GM19351 (cell line): ENCODE results near the gene GNB4.
A peak's percentile ranks its signal among the peaks of the same experiment; 100 is the strongest.

ENCODE experiments used
- ATAC-seq: cut with Tn5 transposase; IDR thresholded peaks from one replicate; pipeline ENCODE4 v1.9.1; 2021; ENCODE audit warnings: mild to moderate bottlenecking, moderate library complexity; ENCODE audit not compliant: unreplicated experiment

Gene GNB4

DNA sequence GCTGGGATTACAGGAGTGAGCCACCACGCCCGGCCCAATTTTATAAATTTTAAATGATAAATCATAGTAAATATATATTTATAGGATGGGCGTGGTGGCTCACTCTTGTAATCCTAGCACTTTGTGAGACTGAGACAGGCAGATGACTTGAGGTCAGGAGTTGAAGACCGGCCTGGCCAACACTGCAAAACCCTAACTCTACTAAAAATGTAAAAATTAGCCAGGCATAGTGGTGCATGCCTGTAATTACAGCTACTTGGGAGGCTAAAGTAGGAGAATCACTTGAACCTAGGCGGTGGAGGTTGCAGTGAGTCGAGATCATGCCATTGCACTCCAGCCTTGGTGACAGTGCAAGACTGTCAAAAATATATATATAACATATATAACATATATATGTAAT, 77.3 kb downstream of the GNB4 start:
- no peak for ATAC-seq

DNA sequence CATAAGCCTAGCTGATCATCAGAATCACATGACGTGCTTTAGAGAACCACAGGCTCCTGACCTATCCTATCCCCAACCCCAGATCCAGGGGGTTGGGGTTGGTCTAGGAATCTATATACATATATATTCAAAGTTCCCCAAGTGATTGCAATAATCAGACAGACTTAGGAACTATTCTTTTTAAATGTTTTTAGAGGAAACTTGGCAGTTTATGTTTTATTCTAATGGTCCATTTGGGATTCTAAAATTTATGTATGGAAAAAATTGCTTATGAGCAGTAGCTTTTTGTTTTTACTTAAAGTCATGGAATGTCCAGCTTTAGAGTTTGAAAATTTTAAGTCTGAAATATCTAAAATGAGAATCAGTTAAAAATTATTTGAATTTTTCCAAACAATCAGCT, 81.6 kb downstream of the GNB4 start:
- no peak for ATAC-seq

DNA sequence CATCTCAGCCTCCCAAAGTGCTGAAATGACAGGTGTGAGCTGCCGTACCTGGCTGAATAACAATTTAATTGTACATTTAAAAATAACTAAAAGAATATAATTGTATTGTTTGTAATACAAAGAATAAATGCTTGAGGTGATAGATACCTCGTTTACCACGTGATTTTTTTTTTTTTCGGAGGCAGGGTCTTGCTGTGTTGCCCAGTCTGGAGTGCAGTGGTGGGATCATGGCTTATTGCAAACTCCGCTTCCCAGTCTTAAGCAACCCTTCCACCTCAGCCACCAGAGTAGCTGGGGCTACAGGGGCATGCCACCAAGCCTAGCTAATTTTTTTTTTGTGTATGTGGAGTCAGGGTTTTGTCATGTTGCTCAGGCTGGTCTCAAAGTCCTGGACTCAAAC, 87.9 kb downstream of the GNB4 start:
- ATAC-seq, result no peak

GRCh38 chr3:179355996-179356395, 95.3 kb downstream of the GNB4 start:
- no peak for ATAC-seq

- peak; percentile 57 for ATAC-seq
These were observed 102.8 kb downstream of the GNB4 start for GRCh38 chr3:179348325-179349013.

GRCh38 chr3:179347345-179348194, 103.7 kb downstream of the GNB4 start, which contains the start of gene MFN1:
Gene MFN1, plus strand, starts transcription at chr3:179347709. Its CDS starts 1,143 bp downstream, at chr3:179348852.
- peak; percentile 91 for ATAC-seq
